ENCODE results near the gene GSTA1.
"Not testable (repeated sequence)": the region's sequence is repeated elsewhere in the genome, so short reads cannot be mapped to it uniquely, and the experiment has no call there.

The GSTA1 gene

GRCh38 chr6:52803668-52804255 is at the start of gene GSTA1:
Gene GSTA1, minus strand, starts transcription at chr6:52803816. Its CDS starts 4,549 bp downstream, at chr6:52799267.
- DNase-seq (ENCODE audit: extremely low read depth in 1 of 2, low read depth in 1 of 2): not testable (repeated sequence)

DNA sequence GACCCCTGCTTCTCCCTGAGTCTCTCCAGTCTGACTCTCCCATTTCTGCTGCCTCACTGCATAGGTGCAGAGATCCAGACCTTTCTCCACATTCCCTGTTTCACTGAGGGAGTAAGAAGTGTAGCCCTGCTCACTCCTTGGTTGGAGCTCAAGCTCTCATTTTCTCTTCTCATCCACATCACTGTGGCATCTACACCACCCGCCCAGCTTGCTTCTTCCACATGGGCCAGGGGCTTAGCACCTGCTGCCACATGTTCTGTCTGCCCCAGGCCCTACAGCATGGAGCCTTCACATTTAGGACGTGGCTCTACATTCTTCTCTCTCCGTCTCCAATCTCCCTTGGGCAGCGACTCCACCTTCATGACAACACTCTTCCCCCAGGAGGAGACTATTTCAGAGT is 45.5 kb upstream of the GSTA1 start:
- no peak for DNase-seq (ENCODE audit: extremely low read depth in 1 of 2, low read depth in 1 of 2)

GRCh38 chr6:52846002-52846401 is 42.4 kb upstream of the GSTA1 start:
- no peak for DNase-seq (ENCODE audit: extremely low read depth in 1 of 2, low read depth in 1 of 2)

- no peak for DNase-seq (ENCODE audit: extremely low read depth in 1 of 2, low read depth in 1 of 2)
These were observed 40.0 kb upstream of the GSTA1 start for GRCh38 chr6:52843605-52844004.

DNA sequence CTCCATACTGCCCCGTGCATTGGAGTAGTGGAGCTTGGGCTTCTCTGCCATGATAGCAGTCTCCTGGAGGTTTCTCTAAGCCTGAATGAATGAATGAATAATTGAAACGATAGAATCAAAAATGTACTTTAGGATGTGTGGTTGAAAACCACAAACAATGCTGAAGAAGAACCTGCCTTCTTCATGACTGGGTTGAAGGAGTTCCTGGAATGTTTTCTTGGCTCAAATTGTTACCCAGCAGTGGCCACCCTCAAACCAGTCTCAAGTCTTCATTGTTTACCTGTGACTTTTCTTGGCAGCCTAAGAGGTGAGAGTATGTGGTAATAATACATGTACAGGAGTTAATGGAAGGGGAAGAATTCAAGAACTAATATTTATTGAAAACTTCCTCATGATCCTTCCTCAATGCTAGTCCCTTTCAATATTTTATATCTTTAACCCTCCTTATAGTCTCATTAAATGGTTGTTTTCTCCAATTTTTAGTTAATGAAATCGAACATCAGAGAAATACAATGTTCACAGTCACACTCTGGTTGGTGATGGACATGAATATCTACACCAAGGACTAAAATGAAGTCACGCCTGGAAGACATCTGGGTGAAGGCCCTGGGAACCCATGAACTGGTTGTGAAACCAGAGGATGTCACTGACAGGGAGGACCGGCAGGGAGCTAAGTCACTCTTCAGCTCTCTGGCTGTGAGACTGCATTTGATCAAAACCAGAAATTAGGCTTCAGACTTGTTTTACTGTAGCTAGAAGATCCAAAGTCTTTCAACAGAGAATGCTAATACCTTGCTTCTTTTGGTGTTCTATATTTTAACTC is 37.4 kb upstream of the GSTA1 start, which contains the start of gene GSTA5:
GSTA5 (minus strand) TSS at position 51 of the 823 bp plus-strand sequence.
- DNase-seq (ENCODE audit: extremely low read depth in 1 of 2, low read depth in 1 of 2): no peak

DNA sequence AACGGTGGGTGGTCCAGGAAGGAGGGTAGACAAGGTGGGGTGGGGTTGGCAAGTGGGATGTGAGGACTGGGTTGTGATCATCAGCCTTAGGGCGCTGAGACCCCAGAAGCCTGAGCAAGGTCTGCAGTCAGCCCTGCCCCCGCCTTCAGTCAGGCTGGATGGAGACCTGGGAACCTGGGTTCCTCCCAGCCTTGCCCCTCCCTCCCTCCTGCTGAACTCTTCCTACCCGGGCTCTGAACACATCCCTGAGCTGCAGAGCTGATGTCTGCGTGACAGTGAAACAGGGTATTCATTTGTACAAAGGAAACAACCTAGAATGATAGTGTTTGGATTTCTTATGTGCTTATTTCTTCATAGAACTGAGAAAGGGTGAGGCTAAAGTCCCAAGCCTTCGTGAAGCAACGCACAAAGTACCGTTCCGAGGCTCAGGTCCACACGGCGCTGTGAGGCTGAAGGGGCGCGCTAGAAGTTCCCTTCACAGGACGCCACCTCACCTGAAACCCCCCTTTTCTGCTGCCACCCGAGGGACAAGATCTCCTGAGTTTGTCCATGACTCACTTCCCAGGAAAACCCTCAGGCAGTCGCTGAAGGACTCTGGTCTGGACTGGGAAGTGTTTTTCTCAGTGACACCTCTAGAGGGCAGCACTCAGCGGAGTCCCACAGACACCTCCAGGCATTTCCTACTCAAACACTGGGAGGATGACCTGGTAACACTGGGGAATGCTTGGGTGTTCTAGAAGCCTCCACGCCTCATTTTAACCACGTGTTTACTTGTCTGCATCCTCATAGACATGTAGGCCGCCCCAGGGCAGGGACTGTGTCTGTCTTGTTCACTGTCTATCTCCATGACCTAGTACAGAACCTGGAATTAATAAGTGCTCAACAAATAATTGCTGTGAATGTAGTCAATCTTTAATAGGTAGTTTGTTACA is 35.8 kb upstream of the GSTA1 start:
- peak in 1 of 2 donors; percentile 16 for DNase-seq (ENCODE audit: extremely low read depth in 1 of 2, low read depth in 1 of 2)

DNA sequence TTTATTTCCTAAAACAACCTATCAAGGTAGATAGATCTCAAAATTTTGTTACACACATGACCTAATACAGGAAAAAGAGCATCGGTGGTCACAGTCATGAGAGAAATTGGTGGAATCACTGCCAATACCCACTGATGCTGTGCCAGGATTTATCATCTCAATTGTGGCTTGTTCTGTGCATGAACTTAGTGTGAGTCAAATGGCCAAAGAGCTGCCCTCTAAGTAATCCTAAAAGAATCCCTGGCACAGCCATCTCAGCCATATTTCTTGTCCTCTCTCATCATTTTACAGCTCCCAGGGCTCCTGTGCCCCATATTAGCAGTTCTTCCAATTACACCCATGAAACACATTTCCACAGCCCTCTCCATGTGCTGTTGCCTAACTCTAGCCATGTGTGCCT is 30.9 kb upstream of the GSTA1 start:
- no peak for DNase-seq (ENCODE audit: extremely low read depth in 1 of 2, low read depth in 1 of 2)

DNA sequence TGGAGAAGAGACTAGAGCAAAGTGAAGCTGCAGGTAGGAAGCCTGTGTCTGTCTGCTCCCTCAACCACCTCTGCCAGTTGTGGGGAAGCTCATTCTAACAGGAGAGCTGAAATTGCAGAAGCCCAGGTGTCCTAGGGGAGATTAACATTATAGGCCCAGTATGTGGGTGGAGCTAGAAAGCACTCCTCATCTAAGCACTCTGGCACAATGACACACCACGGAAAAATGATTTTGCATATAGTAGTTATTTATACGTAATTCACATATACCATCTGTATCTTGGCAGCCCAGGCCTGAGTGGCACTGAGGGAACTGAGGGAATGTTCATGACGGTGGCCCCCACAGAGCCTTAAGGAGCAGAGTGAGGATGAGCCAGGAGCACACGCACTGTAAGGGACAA is 27.3 kb upstream of the GSTA1 start:
- not testable (repeated sequence) for DNase-seq (ENCODE audit: extremely low read depth in 1 of 2, low read depth in 1 of 2)

- no peak for DNase-seq (ENCODE audit: extremely low read depth in 1 of 2, low read depth in 1 of 2)
These were observed 25.6 kb upstream of the GSTA1 start for GRCh38 chr6:52829046-52829817.

DNA sequence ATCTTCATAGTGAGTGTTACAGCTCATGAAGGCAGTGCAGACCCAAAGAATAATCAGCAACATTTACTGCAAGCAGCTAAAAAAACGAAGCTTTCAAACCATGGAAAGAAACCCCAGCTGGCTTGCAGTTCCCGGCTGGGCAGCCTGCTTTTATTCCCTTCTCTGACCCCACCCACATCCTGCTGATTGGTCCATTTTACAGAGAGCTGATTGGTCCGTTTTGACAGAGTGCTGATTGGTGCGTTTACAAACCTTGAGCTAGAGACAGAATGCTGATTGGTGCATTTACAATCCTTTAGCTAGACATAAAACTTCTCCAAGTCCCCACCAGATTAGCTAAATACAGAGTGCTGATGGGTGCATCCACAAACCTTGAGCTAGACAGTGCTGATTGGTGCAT is 25.0 kb upstream of the GSTA1 start:
- not testable (repeated sequence) for DNase-seq (ENCODE audit: extremely low read depth in 1 of 2, low read depth in 1 of 2)

- not testable (repeated sequence) for DNase-seq (ENCODE audit: extremely low read depth in 1 of 2, low read depth in 1 of 2)
These were observed 23.6 kb upstream of the GSTA1 start for GRCh38 chr6:52827073-52827783.

DNA sequence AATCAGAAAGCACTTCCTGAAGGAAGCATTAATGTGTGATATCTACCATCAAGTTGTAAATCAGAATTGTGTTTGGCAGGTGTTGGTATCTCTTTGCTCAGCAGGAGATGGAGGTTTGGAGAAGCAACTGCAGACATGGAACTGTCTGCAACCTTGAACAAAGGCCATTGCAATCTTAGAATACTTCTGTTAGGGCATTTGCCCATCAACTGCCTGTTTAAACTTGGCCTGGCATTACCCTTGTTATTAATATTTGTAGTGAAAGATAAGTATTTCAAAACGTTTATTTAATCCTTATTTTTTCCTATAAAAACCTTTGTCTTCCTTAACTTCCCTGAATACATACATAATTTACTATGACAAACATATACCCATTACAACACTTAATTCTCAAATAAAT is 22.9 kb upstream of the GSTA1 start:
- DNase-seq (ENCODE audit: extremely low read depth in 1 of 2, low read depth in 1 of 2): no peak

DNA sequence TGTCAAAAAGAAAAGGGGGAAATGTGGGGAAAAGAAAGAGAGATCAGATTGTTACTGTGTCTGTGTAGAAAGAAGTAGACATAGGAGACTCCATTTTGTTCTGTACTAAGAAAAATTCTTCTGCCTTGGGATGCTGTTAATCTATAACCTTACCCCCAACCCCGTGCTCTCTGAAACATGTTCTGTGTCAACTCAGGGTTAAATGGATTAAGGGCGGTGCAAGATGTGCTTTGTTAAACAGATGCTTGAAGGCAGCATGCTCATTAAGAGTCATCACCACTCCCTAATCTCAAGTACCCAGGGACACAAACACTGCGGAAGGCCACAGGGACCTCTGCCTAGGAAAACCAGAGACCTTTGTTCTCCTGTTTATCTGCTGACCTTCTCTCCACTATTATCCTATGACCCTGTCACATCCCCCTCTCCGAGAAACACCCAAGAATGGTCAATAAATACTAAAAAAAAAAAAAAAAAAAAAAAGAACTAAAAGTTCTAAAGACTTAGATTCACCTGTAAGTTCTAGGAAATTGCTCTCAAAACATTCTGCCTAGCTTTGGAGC is 22.4 kb upstream of the GSTA1 start:
- DNase-seq (ENCODE audit: extremely low read depth in 1 of 2, low read depth in 1 of 2): not testable (repeated sequence)

- not testable (repeated sequence) for DNase-seq (ENCODE audit: extremely low read depth in 1 of 2, low read depth in 1 of 2)
These were observed 21.7 kb upstream of the GSTA1 start for GRCh38 chr6:52825270-52825793.

GRCh38 chr6:52821842-52822241 is 18.2 kb upstream of the GSTA1 start:
- DNase-seq (ENCODE audit: extremely low read depth in 1 of 2, low read depth in 1 of 2): no peak

GRCh38 chr6:52820198-52820597 is 16.6 kb upstream of the GSTA1 start:
- no peak for DNase-seq (ENCODE audit: extremely low read depth in 1 of 2, low read depth in 1 of 2)

- DNase-seq (ENCODE audit: extremely low read depth in 1 of 2, low read depth in 1 of 2): peak in 1 of 2 donors; percentile 4
These were observed 11.8 kb upstream of the GSTA1 start for GRCh38 chr6:52815167-52816092.

- not testable (repeated sequence) for DNase-seq (ENCODE audit: extremely low read depth in 1 of 2, low read depth in 1 of 2)
These were observed 10.9 kb upstream of the GSTA1 start for GRCh38 chr6:52814545-52814944.

Data from activated CD8-positive, alpha-beta memory T cell treated with anti-CD3 and anti-CD28 coated beads for 1 hour (primary cell).